ENCODE measurements around the gene PRR23E. TPM values are rescaled to one million over a fixed set of nuclear protein-coding genes. Genes with fewer than 3 reads are reported as not detected.

The PRR23E gene
- total RNA-seq, 1 experiment from 2014 or later, result not detected

- no peak for TF ChIP-seq TCF7L2 (IDR thresholded peaks at IDR 0.05; ENCODE audit: low read depth, low read length)
- TF ChIP-seq POLR2AphosphoS5 (IDR thresholded peaks at IDR 0.05; ENCODE audit: low read depth, low read length), result no peak
- H3K27ac ChIP-seq (ENCODE audit: low read length), result no peak overlapping the region
- no peaks in the 10 kb centered on the region for H3K36me3 ChIP-seq (ENCODE audit: control insufficient read depth, insufficient read depth, low read length)
- no peak overlapping the region for H3K4me3 ChIP-seq (ENCODE audit: low read depth in 2 of 2, low read length in 2 of 2)
- no TSS peak for BruUV-seq (replicated peaks)
- intact Hi-C loops (cut with micrococcal nuclease; ENCODE audit: unreplicated experiment), result no loop called here
- H3K27me3 ChIP-seq (ENCODE audit: control insufficient read depth, insufficient read depth, low read length), result no peaks in the 10 kb centered on the region
- H3K9me3 ChIP-seq (ENCODE audit: control insufficient read depth, insufficient read depth, low read depth, low read length), result no peaks in the 10 kb centered on the region
- CTCF ChIA-PET, result no interaction called here
- POLR2A ChIA-PET, result no interaction called here
- no peak for ATAC-seq
- H3K4me1 ChIP-seq (ENCODE audit: control insufficient read depth, insufficient read depth, low read length), result no peaks in the 10 kb centered on the region
- no peak for DNase-seq (ENCODE audit: low read depth, low spot score)
- in situ Hi-C loops (cut with HindIII; ENCODE audit: low pct_unique_long_range_greater_than_20kb, low sequenced_read_pairs), result no loop called here
These were observed 12.1 kb upstream of the PRR23E start for GRCh38 chr3:127180859-127181258.

DNA sequence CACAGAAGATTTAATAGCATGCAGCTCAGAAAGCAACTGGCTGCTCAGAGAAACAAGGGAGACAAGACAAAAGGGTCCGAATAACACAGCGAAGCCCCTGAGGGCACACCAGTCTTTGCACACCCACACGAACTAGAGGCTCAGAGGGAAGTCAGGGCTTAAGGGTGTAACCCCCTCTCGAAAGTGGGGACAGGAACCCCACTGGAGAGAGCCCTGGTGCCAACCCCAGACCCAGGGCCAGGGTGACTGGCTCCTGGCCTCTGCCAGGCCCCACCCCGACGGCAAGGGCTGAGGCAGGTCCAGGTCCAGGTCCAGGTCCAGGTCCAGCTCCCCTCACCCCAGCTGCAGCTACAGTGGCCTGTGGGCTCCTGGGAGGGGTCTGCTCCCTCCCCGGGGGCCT lies 10.5 kb upstream of the PRR23E start:
- H3K4me3 ChIP-seq (ENCODE audit: low read depth in 2 of 2, low read length in 2 of 2), result no peak overlapping the region
- intact Hi-C loops (cut with micrococcal nuclease; ENCODE audit: unreplicated experiment) (no loop called here), in situ Hi-C loops (cut with HindIII; ENCODE audit: low pct_unique_long_range_greater_than_20kb, low sequenced_read_pairs) (no loop called here)
- no peaks in the 10 kb centered on the region for H3K9me3 ChIP-seq (ENCODE audit: control insufficient read depth, insufficient read depth, low read depth, low read length)
- no peak overlapping the region for H3K27ac ChIP-seq (ENCODE audit: low read length)
- no peak for DNase-seq (ENCODE audit: low read depth, low spot score)
- H3K36me3 ChIP-seq (ENCODE audit: control insufficient read depth, insufficient read depth, low read length), result no peaks in the 10 kb centered on the region
- H3K27me3 ChIP-seq (ENCODE audit: control insufficient read depth, insufficient read depth, low read length), result no peaks in the 10 kb centered on the region
- ATAC-seq, result no peak; the same call in 1 of the 2 replicates
- ChIA-PET POLR2A (no interaction called here), CTCF (no interaction called here)
- no peaks in the 10 kb centered on the region for H3K4me1 ChIP-seq (ENCODE audit: control insufficient read depth, insufficient read depth, low read length)
- no peak for TF ChIP-seq REST (IDR thresholded peaks at IDR 0.05; ENCODE audit: insufficient read depth in 1 of 2, low read depth in 2 of 2, low read length in 1 of 2)
- TF ChIP-seq POLR2AphosphoS5 (IDR thresholded peaks at IDR 0.05; ENCODE audit: low read depth, low read length), result no peak
- no peak for TF ChIP-seq SIN3A (IDR thresholded peaks at IDR 0.05; ENCODE audit: borderline replicate concordance, insufficient read depth, low read depth, low read length)
- no peak for TF ChIP-seq TCF7L2 (IDR thresholded peaks at IDR 0.05; ENCODE audit: low read depth, low read length)
- TF ChIP-seq CTCF (IDR thresholded peaks at IDR 0.05), result no peak
- BruUV-seq (replicated peaks), result no TSS peak

GRCh38 chr3:127182848-127183714 lies 9.8 kb upstream of the PRR23E start:
- POLR2A ChIA-PET, result no interaction called here
- ATAC-seq, result no peak
- no peaks in the 10 kb centered on the region for H3K9me3 ChIP-seq (ENCODE audit: control insufficient read depth, insufficient read depth, low read depth, low read length)

More at GRCh38 chr3:127182848-127183714, 9.8 kb upstream of the PRR23E start:
- Histone ChIP-seq H3K36me3 (ENCODE audit: control insufficient read depth, insufficient read depth, low read length) (no peaks in the 10 kb centered on the region), H3K27me3 (ENCODE audit: control insufficient read depth, insufficient read depth, low read length) (no peaks in the 10 kb centered on the region), H3K4me1 (ENCODE audit: control insufficient read depth, insufficient read depth, low read length) (no peaks in the 10 kb centered on the region), H3K27ac (ENCODE audit: low read length) (no peak overlapping the region), H3K4me3 (ENCODE audit: low read depth in 2 of 2, low read length in 2 of 2) (no peak overlapping the region)
- TF ChIP-seq REST (IDR thresholded peaks at IDR 0.05; ENCODE audit: insufficient read depth in 1 of 2, low read depth in 2 of 2, low read length in 1 of 2), result no peak
- no peak for TF ChIP-seq POLR2AphosphoS5 (IDR thresholded peaks at IDR 0.05; ENCODE audit: low read depth, low read length)
- no TSS peak for BruUV-seq (replicated peaks)
- CTCF ChIA-PET, result no interaction called here
- DNase-seq (ENCODE audit: low read depth, low spot score), result no peak
- in situ Hi-C loops (cut with HindIII; ENCODE audit: low pct_unique_long_range_greater_than_20kb, low sequenced_read_pairs) (no loop called here), intact Hi-C loops (cut with micrococcal nuclease; ENCODE audit: unreplicated experiment) (no loop called here)

Data from Panc1 (cell line).